GM04503 (cell line): ENCODE data around the gene PRRC2B.

Experiments used
- DNase-seq: peaks from one replicate; pipeline ENCODE4 v3.0.0-alpha.2; 2012; ENCODE audit warnings: low read depth

The PRRC2B gene

DNA sequence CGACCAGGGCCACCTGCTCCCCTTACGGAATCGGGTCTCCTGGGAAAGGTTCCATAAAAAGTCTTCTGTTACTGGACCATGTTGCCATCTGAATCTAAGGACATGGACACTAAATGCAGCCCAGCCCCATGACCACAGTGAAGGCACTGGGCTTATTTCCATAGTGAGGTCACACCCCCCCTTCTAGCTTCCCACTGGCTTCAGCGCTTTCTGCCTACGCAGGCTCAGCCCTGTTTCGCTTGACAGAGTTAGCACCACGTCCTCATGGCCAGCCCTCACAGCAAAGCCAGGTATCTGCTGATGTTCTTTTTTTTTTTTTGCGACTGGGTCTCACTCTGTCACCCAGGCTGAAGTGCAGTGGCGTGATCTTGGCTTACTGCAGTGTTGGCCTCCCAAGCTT is 123.0 kb downstream of the PRRC2B start:
- DNase-seq: no peak

- DNase-seq: no peak
Measured at GRCh38 chr9:131517761-131518190, 123.9 kb downstream of the PRRC2B start.

DNA sequence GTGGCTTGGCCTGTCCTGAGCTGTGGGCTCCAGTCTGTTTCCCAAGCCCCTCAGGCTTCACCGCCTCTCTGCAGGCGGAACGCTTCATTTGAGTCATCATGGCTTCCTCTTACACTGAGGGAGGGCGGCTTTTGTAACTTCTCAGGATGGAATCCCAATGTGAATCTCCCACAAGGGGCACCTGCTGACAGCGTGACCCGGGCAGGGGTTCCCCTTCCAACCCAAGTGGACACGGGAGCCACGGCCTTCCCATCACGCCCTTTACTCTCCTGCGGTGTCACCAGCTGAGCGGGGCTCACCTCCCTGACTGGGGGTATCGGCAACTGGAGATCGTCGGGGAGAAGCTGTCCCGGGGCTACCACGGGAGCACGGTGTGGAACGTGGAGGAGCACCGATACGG is 124.7 kb downstream of the PRRC2B start:
- no peak for DNase-seq

- no peak for DNase-seq
Measured at GRCh38 chr9:131520503-131520902, 126.6 kb downstream of the PRRC2B start.

DNA sequence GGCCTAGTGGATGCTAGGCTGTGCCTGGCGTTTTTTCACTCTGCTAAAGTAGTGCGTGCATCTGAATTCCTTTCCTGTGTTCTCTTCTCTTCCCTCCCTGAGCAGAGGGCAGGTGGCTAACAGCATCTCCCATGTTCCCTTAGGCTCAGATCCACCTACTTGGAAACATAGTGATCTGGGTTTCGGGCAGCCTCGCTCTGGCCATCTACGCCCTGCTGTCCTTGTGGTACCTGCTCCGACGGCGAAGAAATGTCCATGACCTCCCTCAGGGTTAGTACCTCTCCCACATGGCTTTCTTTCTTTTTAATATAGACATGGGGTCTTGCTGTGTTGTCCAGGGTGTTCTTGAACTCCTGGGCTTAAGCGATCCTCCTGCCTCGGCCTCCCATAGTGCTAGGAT is 127.3 kb downstream of the PRRC2B start:
- no peak for DNase-seq

GRCh38 chr9:131521822-131522221 is 127.9 kb downstream of the PRRC2B start:
- DNase-seq: no peak

DNA sequence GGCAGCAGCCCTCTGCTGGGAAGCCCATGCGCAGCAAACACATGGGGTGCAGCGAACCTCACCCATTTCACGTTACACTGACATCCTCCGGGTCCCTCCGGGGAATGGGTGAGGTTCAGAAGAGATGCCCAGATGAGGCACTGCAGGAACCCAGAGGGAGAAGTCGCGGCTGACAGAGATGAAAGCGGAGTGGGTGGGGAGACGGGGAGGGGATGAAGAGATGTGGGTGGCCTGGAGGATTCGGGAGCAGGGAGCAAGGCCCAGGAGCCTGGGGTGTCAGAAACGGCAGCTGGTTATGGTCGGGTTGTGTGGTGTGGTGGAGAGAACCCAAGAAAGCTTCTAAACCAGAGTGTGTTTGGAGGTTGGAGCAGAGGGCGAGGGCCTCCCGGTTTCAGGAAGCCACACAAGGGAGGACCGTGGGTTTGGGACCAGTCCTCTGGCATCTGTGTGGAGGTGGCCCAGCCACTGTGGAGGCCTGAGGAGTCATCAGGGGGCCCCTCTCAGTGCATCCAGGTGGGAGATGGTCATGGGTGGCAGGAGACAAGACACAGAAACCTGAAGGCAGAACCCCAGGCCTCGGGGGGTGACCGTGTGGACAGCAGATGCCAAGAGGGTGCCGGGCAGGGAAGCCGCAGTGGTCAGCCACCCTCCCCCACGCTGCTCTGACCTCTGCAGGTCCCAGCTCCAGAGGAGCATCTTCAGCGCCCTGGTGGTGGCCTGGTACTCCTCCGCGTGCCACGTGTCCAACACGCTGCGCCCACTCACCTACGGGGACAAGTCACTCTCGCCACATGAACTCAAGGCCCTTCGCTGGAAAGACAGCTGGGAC is 128.6 kb downstream of the PRRC2B start:
- no peak for DNase-seq

GRCh38 chr9:131523086-131523388 is 129.2 kb downstream of the PRRC2B start:
- no peak for DNase-seq

GRCh38 chr9:131523451-131524435 is 129.9 kb downstream of the PRRC2B start:
- no peak for DNase-seq

- DNase-seq: no peak
Measured at GRCh38 chr9:131524665-131525315, 130.9 kb downstream of the PRRC2B start.

DNA sequence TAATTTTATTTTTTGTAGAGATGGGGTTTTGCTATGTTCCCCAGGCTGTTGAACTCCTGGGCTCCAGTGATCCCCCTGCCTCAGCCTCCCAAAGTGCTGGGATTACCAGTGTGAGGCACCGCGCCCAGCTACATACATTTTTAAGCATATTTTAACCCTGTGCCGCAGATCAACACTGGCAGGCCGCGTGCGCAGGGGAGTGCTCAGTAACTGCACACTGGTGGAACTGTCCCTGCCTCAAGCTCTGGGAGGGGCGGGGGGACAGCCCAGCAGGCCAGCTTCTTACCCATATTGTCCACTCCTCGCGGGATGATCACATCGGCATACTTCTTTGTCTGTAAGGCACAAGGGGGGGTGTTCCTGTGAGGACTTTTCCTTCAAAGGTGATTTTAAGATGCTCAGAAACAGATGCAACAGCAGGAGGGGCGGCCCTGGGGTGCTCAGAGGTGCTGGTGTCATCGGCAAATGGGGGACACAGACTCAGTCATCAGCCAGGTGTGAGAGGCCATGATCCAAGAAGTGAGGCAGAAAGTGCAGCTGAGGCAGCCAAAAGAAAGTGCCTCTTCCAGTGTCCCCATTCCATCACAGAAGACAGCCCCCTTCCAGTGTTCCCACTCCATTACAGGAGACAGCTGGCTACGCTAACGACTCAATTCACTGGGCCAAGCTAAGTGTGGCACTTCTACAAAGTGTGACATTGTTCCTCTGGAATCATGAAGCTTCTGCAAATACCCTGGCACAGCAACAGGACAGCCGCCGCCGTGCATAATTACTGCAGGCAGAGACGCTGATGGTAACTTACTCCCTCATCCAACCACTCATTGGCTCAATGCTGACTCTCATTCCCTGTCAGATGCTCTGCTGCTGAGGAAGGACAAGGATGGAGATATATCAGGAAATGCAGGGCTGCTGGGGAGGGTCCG is 132.0 kb downstream of the PRRC2B start:
- DNase-seq: no peak

GRCh38 chr9:131528186-131528585 is 134.3 kb downstream of the PRRC2B start:
- DNase-seq: no peak

DNA sequence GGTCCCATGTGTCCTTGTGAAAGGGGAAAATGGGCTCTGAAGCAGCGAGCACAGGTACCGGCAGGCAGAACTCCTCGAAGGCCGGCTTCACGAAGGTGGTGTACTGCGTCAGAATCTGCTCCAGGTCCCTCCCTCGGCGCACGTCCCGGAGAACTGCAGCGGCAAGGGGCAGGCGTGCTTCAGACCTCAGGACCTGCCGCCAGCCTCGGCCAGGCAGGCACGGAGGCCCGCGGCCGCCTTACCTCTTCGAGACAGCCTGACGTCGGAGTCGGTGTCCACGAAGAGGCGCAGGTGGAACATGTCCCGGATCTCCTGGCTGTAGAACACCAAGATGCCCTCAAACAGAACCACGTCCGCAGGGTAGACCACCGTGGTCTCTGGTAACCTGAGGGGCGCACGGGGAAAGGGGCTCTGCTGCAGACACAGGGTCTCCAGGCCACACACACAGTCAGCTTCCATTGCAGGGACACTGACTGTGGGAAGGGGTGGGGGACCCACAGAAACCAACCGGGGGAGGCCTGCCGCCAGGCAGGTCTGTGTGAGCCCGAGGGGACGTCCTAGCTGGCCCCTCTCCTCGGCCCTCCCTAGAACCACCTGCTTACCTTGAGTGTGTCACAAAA is 135.1 kb downstream of the PRRC2B start:
- no peak for DNase-seq

GRCh38 chr9:131529597-131530545 is 136.0 kb downstream of the PRRC2B start:
- DNase-seq: no peak

DNA sequence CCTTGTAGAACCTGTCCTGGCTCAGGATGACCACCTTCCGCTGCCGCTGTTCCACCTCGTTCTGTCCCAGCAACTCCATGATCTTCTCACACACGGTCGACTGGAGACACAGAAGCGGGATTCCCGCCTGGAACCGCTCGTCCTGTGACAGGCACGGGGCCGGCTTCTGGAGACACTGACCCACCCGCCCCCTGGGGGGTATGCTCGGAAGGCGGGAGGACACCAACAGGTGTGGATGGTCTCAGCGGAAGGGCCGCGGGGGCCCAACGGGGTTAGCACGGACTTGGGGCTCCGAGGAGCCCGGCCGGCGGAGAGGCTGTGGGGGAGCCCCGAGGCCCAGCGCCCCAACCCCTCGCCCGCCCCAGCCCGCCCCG is 136.6 kb downstream of the PRRC2B start:
- no peak for DNase-seq

DNA sequence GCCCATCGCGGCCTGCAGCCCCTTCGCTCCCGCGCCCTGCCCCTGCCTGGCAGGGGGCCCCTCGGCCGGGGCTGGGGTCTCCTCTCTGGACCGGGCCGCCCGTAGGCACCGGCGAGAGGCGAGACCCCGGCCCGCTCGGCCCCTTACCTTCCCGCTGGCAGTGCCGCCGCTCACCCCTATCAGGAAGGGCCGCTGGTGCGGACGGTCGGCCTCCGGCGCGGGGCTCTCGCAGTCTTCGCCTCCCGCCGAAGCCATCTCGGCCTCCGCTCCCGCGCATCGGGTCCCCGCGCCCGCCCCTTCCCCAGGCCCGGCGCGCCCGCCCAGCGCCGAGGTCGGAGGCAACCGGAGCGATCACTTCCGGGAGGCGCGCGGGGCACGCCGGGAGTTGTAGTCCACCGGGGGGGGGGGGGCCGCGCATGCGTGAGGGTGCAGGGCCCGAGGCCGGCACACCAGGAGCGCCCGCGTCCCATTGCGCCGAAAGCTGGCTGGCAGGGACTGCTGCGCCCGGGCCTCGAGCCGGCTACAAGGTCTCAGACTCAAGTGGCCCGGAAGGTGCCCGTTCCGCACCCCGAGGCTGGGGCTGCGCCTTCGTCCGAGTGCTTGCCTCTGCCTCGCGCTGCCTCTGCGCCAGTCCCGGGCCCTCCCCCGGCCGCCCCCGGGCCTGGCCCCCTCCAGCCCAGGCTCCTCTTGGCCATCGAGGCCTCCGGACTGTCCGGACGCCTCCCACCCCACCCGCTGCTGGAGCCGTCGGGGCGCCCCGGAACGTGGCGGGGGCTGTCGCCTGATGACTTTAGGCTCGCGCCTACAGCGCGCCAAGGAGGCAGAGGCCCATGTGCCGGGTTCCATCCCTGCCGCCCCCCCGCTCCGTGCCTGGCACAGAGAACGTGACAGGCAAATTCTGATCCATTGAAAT is 137.3 kb downstream of the PRRC2B start, which contains the start of gene UCK1:
Gene UCK1 (minus strand): TSS at position 344 of the 913 bp plus-strand sequence. CDS start 89 bp downstream, at position 255.
- DNase-seq: peak; percentile 13

DNA sequence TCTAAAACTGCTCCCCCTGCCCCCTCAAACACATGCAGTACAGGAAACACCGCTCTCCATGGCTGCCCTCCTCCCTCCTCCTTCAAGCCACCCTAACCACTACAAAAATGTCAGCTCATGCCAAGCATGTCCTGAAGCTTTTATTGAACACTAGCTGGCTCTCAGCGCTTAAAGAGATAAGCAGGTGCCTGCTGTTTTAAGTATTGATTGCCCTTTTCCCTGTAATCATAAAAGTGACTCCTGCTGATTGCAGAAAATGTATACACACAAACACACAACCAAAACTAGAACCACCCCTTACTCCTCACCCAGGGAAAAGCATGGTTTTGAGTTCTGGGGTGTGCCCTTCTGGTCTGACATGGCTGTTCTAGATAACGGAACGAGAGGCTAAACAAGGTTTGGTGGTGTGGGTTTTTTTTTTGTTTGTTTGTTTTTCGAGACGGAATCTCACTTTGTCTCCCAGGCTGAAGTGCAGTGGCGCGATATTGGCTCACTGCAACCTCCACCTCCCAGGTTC is 140.9 kb downstream of the PRRC2B start:
- no peak for DNase-seq

DNA sequence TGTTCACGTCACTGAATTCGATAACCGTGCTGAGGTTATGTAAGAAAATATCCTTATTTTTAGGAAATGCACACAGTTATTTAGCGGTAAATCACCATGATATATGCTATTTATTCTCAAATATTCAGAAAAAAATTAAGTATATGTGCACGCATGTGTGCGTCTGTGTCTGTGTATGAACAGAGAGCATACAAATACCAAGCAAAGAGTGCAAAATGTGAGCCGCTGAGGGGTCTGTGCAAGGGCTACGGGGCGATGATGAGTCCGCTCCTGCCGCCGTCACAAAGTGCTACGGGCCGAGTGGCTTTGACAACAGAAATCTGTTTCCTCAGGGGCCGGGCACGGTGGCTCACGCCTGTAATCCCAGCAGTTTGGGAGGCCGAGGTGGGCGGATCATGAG is 144.1 kb downstream of the PRRC2B start:
- no peak for DNase-seq
